GM21786 (cell line): ENCODE data around the gene RGS7.
"Not testable (repeated sequence)": the region's sequence is repeated elsewhere in the genome, so short reads cannot be mapped to it uniquely, and the experiment has no call there.

Experiments
- ATAC-seq: cut with Tn5 transposase; IDR thresholded peaks from one replicate; pipeline ENCODE4 v1.9.1; 2021; ENCODE audit not compliant: unreplicated experiment

Gene RGS7

DNA sequence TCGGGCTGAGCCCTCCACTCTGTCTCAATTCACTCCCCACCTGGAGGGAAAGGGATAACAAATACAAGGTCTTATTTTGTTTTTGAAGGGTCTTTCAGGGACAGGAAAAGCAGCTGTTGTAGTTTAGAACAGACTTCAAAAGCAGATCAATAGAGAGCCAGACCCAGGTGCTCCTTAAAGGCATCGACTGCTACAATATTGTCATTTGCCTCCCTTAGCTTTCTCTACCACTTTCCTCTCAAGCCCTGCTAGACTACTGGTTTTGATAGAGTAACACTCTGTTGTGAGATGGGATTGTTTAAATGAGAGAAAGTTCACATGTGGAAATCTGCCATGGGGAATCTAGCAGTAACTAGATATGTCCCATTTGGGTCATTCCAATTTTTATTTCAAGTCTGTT is 24.0 kb downstream of the RGS7 start:
- no peak for ATAC-seq

DNA sequence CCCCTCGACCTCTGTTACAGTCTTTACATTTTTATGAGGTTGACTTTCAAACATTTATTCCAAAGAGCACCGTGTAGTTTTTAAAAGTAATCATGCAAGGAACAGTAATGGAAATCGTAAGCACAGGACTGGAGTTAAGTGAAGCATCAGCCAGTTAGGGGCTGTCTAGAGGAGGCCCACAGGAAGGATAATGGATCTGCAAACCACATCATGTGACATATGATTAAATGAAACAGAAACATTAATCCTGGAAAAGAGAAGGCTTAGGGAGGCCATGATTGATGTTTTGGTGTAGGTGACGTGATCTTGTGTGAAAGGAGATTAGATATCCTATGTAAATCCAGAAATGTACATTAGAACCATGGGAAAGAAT is 25.0 kb downstream of the RGS7 start:
- no peak for ATAC-seq

DNA sequence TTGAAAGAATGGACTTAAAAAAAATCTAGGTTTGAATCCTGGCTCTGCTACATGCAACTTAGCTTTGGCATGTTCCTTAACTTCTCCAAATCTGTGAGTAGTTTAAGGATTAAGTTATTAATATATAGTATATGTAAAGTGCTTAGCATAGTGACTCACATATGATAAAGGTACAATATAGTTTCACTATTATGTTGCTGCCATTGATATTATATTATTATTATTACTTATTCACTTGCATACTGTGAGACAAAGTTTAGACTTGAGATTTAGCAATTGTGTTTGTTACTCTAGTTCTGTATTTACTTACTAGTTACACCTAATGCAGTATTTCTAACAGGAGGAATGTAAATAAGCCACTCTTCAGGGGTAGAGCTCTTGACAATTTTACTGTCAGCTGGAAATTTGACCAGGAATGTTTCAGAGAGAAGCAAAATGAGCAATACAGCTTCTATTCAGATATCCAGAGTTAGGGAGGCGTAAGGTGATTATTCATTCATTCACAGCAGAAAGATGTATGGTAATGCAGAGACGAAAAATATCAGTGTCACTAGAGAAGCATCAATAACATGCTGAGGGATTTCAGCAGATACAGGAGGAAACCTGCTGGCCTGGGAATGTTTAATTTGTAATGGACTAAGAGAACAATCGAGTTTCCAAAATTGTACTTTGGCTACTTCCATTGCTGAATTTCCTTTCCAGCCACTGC is 25.5 kb downstream of the RGS7 start:
- ATAC-seq, result peak; percentile 31

DNA sequence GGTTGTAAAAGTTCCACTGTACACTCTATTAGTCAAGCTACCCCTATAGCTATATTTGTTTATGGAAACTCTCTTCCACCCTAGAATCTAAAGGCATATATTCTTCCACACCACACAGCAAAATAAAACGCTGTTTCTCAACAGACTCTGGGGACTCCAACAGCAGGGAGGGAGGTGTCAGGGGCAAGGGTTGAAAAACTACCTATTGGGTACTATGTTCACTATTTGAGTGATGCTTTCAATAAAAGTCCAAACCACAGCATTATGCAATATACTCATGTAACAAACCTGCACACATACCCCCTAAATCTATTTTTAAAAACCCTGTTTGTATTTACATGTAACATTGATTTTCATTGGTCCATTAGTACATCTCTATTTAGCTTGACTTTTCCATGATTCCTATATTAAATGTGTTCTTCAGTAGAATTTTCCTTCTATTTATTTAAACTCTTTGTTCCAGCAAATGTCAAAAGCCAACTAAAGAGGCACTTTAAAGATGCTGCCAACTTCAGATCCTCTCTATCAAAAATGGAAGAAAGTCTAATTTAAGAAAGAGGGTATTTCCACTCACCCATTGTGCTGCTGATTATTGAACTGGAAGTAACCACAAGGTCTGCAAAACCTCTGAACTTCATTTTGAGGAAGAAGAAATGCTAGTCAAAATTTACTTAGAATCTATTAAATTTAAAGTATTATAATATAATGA is 26.2 kb downstream of the RGS7 start:
- ATAC-seq, result peak; percentile 44

DNA sequence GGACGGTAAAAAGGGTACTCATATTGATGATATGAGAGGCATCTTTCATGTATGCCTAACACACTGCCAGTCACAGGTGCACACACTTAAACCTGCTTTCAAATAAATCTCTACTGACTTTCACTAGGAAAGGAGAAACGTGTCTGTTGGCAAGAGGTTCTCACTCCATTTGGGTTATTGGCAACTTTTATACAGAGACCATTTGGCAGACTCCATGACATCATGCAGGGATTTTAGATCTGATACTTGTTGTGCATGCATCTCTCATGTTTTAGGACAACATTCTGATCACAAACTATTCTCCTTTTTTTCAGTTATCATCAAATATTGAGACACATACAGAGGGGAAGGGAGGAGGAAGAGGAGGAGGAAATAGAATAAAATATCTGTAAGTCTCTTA is 31.5 kb downstream of the RGS7 start:
- ATAC-seq, result no peak

DNA sequence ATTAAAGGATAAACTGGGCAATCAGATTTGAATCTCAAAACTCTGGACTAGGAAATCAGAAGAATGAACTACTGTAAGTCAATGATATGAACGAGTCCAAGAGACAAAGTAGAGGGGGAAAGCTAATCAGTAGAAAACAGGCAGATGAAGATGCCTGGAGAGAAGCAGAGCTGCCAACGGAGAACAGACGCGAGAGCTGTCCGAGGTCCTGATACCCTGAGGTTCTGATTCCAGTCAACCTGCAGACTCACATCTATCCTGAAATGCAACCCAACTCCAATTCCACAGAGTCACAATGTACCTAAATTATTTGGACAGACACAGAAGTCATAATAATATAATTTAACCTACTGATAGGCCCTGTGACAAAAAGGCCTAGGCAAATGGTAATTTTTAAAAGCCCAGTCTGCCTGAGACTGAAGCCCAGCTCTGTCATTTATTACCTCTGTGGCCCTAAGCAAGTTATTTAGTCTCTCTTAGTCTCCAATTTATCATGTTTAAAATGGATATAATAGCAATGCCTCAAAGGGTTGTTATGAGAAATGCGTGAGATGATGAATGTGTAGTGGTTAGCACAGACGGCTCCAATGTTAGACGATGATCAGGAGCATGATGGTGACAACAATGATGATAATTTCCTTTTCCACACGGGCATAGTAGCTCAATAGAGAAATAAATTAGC is 33.4 kb downstream of the RGS7 start:
- ATAC-seq, result no peak

DNA sequence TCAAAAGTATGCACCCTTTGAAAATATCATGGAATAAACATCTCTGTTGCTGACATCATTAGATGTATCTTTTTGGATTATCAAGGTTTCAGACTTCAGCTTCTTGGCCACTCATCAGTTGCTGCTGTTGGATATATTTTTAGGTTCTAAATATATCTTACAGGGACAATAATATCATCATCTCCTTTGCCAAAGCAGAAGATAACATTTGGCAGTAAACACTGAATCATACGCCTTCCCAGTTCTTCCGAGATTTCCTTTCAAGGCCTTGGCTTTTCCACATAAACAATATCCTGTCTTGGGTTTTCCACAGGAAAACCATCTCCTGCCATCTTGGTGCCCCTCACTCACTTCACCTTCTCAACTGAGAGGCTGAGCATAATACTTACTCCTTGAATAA is 39.3 kb downstream of the RGS7 start:
- ATAC-seq, result no peak

DNA sequence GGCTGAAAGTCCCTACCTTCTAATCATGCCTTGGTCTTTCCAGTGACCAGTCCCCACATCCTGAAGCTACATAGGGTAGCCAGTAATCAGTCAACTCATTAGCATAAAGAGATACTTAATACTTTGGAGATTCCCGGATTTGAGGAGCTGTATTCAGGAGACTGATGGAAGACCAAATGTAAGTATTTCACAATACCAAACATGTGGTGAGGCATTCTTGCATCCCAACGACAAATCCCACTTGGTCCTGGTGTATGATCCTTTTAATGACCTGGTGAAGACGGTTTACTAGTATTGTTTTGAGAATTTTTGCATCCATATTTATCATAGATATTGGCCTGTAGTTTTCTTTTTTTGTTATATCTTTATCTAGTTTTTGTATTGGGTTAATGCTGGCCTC is 40.6 kb downstream of the RGS7 start:
- ATAC-seq, result no peak

DNA sequence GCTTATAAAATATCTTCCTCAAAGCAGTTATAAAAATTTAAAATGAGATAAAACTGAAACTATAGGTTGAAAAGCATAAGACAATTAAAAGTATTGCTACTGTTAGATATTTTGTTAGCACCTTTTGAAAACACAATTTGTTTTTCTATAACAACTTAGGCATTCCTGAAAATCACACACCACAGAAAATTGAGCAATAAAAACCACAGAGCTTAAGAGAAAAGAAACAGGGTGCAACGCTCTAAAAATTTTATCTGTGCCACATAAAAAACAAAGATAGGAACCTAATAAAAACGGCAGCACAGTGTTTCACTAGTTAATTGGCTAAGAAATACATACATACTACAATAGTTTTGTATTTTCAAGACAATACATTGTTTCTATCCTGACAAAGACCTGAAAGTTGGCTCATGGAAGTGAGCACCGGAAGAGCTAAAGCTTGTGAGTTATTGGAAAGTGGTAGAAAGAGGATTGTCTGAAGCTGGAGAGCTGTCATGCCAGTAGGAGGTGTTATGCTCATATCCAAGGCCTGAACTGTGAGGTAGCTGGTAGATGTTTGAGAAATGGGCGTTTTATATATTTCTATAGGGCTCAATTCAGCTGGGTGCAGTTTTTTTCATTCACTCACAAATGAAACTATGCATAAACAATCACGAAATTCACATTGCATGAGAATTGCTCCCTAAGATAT is 45.8 kb downstream of the RGS7 start:
- no peak for ATAC-seq

DNA sequence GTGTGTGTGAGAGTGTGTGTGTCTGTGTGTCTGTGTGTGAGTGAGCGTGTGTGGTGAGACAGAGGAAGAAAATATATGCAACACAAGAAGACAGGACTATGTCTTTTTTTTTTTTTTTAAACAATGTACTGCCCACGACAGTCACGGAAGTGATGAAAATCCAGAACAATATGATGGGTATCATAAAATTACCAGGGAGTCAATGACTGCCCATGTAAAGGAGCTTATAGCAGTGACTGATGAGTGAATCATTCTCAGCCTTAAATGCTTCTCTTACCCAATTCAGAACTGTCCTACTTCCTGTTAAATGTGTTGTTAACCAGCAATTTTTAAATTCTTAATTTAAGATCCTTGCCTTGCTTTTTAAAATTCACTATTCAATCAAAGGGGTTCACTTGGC is 46.6 kb downstream of the RGS7 start:
- no peak for ATAC-seq

DNA sequence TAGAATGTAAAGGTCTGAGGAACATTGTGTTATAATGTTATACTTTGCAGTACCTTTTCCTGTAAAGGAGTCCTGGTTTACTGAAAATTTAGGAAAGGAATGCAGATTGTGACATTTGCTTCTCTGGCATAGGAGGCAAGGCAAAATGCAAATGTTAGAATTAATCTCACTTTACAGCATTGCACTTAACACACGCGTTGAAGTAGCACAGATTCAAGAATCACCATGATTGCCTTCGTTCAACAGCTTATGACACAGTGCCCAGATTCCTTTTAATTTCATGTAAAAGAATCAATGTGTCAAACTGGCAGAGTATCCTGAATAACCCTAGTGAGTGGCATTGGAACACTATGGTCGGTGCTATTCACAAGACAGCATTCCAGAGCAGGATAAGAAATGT is 47.4 kb downstream of the RGS7 start:
- no peak for ATAC-seq

DNA sequence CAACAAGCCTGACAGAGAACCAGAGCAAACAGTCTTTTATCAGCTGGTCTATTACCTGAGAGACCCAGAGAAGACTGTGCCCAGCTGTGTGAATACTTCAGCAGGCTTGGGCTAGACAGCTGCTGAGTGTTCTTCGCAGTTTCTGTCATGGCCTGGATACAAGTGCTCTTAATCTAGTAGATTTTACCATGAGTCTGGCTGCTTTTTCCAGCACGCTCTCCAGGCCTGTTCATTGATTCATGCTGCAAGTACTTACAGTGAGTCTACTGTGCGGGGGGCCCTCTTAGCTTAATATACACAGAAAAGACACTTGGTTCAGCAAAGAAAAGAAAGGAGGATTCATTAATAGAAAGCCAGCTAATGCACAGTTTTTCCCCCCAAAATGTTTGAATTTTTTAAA is 48.5 kb downstream of the RGS7 start:
- no peak for ATAC-seq

DNA sequence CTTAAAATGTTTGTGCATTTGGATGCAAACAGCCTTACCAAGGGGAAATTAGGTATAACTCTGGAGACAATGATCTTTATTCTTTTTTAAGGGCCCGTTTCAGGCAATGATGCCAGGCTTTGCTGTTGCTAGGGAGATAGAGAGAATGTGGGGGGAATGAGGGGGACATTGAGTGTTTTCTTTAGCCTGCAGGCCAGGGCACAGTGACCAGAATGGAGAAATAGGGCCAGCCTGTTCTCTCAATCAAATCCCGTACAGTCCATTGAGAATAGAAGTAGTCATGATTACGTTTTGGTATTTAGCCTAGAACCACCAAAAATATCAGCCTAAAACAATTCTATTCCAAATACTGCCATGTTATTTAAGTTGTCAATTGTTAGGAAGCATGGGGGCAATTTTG is 49.0 kb downstream of the RGS7 start:
- no peak for ATAC-seq

DNA sequence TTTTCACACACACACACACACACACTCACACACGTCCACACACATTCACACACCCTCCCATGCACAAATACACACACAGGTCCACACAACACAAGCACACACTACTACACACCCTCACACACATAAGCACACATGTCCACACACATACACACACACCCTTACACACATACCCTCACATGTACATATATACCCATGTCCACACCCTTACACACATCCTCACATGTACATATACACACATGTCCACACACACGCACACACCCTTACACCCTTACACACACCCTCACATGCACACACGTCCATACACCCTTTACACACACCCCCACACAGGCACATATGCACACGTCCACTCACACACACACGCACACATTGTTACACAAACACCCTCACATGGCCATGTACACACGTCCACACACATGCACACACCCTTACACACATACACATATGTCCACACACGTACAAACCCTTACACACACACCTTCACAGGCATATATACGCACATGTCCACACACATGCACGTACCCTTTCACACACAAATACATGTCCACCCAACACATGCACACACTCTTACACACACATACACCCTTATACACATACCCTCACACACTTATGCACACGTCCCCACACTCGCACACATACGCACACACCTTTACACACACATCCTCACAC is 50.7 kb downstream of the RGS7 start:
- no peak for ATAC-seq

DNA sequence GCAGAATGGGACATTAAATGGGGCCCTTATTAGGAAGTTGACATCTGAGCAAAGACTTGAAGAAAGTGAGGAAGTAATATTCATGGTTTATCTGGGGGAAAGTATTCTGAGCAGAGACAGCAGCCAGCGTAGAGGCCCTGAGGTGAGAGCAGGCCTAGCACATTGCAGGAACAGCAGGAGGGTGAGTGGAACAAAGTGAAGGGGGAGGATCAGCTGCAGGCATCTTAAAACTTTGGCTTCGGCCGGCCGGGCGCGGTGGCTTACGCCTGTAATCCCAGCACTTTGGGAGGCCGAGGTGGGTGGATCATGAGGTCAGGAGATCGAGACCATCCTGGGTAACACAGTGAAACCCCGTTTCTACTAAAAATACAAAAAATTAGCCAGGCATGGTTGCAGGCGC is 55.0 kb downstream of the RGS7 start:
- ATAC-seq, result not testable (repeated sequence)

DNA sequence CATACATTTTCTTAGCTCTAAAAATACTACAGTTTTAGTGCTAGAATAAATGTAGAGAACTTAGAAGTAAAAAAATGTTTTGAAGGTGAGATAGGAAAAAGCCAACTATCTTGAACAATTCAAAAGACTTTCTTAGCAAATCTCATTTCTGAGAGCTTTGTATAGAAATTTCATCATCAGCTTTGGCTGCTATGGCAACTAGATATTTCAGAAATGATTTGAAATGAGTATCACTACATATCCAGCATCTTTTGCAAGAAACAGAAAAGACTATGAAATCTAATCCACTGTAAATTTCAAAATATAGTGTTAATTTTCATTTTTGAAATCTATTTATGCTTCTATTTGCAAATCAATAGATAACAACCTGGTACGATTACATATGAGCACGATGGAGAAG is 57.7 kb downstream of the RGS7 start:
- no peak for ATAC-seq

DNA sequence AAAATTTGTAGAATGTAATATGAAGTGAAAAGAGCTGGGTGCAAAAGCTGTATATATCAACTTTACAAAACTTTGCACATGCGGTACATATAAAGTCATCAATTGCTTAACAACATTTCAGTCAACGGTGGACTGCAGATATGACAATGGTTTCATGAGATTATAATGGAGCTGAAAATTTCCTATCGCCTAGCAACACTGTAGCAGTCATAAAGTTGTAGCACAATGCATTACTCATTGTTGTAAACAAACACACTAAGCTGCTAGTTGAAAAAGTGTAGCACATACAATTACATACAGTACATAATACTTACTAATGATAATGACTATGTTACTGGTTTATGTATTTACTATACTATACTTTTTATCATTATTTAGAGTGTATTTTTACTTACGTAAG is 64.0 kb downstream of the RGS7 start:
- ATAC-seq, result no peak

DNA sequence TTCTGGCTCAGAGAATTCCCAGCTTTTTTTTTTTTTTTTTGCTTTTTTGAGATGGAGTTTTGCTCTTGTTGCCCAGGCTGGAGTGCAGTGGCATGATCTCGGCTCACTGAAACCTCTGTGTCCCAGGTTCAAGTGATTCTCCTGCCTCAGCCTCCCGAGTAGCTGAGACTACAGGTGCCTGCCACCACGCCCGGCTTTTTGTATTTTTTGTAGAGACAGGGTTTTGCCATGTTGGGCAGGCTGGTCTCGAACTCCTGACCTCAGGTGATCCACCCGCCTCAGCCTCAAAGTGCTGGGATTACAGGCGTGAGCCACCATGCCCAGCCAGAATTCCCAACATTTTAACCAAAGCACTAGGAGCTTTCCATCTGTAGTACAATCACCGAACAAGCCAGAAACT is 65.5 kb downstream of the RGS7 start:
- ATAC-seq, result not testable (repeated sequence)

DNA sequence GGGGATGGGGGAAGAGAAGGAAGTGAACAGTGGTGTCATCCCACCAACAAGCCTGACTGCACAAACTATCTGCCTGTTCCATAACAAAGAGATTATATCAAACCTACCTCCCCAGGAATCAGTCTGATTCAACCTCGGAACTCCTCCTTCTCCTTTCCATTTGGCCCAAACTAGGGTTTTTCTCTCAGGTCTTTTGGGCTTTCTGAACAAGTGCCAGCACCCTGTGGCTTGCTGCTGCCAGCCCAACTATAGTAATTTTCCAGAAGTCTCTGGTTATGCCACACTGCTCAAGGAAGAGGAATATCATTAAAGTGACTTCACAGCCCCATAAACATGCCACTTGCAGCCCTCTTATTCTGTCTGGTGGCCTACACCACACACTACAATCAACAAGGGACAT is 70.5 kb downstream of the RGS7 start:
- ATAC-seq, result no peak

DNA sequence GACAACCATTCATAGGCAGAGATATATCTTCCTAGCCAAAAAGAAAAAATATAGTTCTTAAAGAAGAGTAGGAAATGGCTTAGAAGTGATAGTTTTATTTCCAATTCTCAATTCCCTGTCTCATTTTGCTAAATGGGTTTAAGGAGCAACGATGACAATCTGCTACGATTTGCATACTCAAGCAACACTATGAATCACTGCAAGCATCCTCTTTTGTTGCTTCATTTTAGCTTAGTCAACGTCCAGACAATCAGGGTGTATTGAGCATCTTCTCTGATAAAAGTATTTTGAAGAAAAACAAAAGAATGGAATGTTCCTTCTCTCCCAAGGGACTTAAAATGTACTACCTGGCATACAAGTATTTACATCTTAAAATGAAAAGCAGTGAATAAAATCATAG is 80.6 kb downstream of the RGS7 start:
- ATAC-seq, result no peak

DNA sequence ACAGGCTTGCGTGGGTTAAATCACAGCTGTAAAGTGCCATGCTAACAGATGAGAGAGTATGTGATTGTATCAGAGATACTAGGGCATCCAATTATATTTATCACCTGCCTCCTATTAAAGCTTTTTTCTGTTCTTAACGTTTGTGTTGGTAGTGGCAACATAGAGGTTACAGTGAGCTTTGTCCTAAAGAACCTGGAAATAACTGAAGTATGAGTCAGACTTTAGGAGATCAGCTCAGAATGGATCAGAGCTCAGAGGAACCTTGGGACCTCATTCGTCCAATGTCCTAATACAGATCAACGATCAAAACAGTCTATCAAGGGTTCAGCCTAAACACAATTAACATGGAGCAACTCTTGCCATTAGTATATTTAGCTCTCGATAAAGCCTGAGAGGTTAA is 81.0 kb downstream of the RGS7 start:
- ATAC-seq, result no peak
